ENCODE measurements around the gene KRT40.
"Not testable (repeated sequence)": the region's sequence is repeated elsewhere in the genome, so short reads cannot be mapped to it uniquely, and the experiment has no call there.

The KRT40 gene

DNA sequence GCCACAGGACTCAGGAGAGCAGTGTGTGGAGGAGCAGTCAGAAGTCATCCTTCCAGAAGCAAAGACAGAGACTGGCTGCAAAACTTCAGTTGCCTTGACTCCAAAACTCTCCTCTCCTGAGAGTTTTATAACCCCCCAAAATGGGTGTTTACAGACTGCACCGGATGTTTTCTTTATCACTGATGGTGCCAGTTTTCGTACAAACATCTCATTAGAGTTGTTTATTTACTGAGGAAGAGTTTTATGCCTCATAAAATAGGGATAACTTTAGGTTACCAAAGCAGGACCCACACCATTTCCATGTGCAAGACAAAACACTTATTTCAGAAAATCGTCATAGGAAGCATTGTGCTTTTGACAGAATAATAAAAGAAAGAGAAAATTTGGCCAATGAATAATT lies at the start of gene KRT40:
Gene KRT40 (minus strand): TSS at position 101 of the 400 bp plus-strand sequence. CDS start 53 bp downstream, at position 48.
- DNase-seq (ENCODE audit: low read depth), result no peak

GRCh38 chr17:41029633-41030245 lies 45.6 kb upstream of the KRT40 start, which contains the start of gene KRTAP1-4:
Gene KRTAP1-4 (minus strand): TSS chr17:41030195. CDS start chr17:41030078, 117 bp downstream.
- DNase-seq (ENCODE audit: low read depth), result no peak

DNA sequence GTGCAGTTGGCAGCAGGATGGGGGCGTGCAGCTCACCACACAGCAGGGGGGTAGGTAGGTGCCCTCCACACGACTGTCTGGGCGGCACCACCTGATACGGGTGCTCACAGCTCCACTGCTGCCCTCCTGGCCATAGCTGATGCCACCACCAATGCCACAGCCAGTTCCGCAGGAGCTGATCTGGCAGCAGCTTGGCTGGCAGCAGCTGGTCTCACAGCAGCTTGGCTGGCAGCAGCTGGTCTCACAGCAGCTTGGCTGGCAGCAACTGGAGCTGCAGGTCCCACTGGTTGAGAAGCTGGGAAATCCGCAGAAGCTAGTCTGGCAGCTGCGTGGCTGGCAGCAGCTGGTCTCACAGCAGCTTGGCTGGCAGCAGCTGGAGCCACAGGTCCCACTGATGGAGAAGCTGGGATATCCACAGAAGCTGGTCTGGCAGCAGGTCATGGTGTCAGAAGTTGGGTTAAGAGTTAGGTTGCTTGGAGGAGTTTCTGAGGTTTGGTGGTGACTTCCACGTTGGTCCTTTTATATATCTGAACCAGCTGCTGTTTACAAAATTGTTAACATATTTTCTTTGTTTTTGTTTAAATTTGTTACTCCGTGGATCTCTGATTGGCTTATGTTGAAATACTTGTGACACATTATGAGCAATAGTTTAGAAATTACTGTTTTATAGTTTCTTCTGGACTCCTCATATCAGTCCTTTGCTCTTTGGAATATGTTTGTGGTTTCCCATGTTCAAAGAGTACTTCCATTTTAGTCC lies 42.8 kb upstream of the KRT40 start, which contains the start of gene KRTAP1-5:
Gene KRTAP1-5 (minus strand): TSS at position 494 of the 757 bp plus-strand sequence. CDS start 53 bp downstream, at position 441.
- DNase-seq (ENCODE audit: low read depth), result peak; percentile 89

DNA sequence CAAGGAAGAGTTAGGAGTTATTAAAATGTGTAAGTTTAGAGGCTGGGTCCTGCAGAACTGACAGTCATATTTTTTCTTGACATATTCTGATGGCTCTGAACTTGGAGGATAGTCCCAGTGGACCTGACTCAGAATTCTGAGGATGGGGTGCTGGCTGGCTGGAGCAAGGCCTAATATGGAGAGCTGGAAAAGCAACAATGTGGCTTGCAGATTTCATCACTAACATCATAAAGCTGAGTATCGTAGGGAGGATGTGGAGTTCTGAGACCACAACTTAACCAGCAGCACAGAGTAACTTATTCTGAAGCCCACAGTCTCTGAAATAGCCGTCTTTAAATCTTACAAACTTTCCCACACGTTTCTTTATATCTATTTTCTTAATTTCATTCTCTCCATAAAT lies 40.6 kb upstream of the KRT40 start:
- no peak for DNase-seq (ENCODE audit: low read depth)

GRCh38 chr17:41020336-41020735 lies 36.2 kb upstream of the KRT40 start:
- no peak for DNase-seq (ENCODE audit: low read depth)

- no peak for DNase-seq (ENCODE audit: low read depth)
These were observed 35.3 kb upstream of the KRT40 start for GRCh38 chr17:41019415-41019814.

- no peak for DNase-seq (ENCODE audit: low read depth)
These were observed 34.4 kb upstream of the KRT40 start for GRCh38 chr17:41018541-41018940.

GRCh38 chr17:41016578-41017215 lies 32.6 kb upstream of the KRT40 start:
- no peak for DNase-seq (ENCODE audit: low read depth)

DNA sequence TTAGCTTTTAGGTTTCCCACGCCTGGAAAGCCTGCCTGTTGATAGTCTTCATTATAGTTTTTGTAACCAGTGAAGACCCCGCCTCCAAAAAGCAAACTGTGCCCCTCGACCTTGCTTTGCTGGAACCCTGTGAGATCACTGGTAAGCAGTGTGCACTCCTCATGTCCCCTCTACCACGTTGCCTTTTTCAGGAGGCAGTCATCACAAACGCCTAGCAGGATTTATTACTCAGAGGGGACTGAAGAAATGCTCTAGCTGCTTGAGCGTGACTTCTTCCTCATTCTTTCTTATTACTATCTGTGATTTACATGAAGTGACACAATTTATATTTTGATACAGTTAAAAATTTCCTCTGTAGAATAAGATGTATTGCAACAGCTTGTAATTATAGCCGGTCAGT lies 31.3 kb upstream of the KRT40 start:
- no peak for DNase-seq (ENCODE audit: low read depth)

- peak; percentile 26 for DNase-seq (ENCODE audit: low read depth)
These were observed 29.5 kb upstream of the KRT40 start for GRCh38 chr17:41013606-41014005.

DNA sequence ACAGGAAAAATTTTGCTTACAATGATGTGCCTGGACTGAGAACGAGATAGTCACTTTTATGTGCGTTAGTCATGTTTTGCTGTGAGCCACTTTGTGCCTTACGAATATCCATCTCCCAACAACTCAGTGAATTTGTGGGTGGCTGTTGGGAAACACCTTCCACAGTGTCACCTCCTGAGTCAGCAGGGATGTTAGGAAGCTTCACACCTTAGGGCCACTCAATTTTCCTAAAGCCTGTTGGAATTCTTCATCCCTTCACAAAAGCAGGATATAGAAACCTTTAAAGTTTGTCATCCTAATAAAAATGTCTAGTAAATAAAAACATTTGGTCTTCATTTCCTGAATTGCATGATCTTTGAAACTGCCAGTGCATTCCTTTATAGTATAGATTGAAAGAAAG lies 29.1 kb upstream of the KRT40 start:
- no peak for DNase-seq (ENCODE audit: low read depth)

GRCh38 chr17:41012326-41013120 lies 28.4 kb upstream of the KRT40 start:
- no peak for DNase-seq (ENCODE audit: low read depth)

- peak; percentile 50 for DNase-seq (ENCODE audit: low read depth)
These were observed 26.3 kb upstream of the KRT40 start for GRCh38 chr17:41010441-41010840.

GRCh38 chr17:41009936-41010335 lies 25.8 kb upstream of the KRT40 start:
- peak; percentile 55 for DNase-seq (ENCODE audit: low read depth)

DNA sequence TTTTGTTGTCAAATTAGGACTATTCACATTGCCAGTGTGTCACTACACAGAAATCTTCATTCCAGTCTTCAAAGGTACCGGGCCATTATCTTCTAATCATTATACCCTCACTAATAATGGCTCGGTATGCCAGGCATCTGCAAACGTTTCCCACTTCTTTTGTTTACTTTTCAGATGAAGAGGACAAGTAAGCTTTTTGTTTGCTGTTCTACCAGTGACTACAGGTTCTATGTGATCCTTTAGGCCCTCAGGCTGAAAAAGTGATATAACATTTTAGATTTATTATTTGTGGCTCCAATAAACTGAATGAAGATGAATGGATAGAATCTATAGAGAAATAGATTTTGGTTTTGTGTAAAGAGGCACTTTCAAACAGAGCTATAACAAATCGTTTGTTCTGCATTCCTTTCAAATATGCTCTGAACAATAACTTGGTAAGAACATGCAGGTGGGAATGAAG lies 25.2 kb upstream of the KRT40 start:
- no peak for DNase-seq (ENCODE audit: low read depth)

DNA sequence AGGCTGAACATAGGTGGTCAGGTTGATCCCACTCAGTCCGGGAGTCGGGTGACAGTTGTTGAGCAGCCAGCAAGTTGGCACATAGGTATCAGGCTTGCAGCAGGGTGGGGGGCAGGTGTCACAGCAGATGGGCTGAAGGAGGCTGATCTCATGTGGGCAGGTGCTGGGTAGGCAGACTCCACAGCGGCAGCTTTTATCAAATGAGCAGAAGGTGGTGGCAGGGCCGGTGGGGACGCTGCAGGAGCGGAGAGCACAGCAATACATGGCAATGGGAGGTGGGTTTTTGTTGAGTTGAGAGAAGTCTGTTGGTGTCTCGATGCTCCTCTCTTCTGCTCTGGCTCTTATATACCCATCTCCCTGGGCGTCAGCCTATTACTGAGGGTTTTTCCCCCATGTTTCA lies 24.7 kb upstream of the KRT40 start, which contains the start of gene KRTAP3-1:
Gene KRTAP3-1 (minus strand): TSS at position 318 of the 400 bp plus-strand sequence. CDS start 54 bp downstream, at position 264.
- no peak for DNase-seq (ENCODE audit: low read depth)

- DNase-seq (ENCODE audit: low read depth), result no peak
These were observed 20.3 kb upstream of the KRT40 start for GRCh38 chr17:41004397-41004796.

- DNase-seq (ENCODE audit: low read depth), result peak; percentile 47
These were observed 19.8 kb upstream of the KRT40 start for GRCh38 chr17:41003926-41004325.

DNA sequence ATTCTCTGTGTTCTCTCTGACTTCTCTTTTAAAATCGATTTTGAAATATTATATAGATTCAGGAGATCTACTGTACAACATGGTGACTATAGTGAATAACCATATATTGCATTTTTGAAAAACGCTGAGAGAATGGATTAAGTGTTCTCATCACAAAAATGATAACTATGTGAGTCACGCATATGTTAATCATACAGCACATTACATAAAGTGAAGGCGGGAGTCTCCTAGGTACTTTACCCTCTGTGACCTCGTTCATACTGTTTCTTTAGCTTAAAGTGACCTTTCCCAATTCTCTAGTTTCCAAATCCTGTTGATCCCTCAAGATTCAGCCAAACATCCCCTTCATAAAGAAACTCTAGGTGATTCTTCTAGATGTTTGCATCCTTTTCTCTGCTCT lies 18.7 kb upstream of the KRT40 start:
- peak; percentile 73 for DNase-seq (ENCODE audit: low read depth)

GRCh38 chr17:41001795-41002194 lies 17.7 kb upstream of the KRT40 start:
- DNase-seq (ENCODE audit: low read depth), result no peak

GRCh38 chr17:40999563-40999962 lies 15.4 kb upstream of the KRT40 start, which contains the start of gene KRTAP3-2:
Gene KRTAP3-2 (minus strand): TSS chr17:40999906. CDS start chr17:40999853, 53 bp downstream.
- DNase-seq (ENCODE audit: low read depth), result not testable (repeated sequence)

DNA sequence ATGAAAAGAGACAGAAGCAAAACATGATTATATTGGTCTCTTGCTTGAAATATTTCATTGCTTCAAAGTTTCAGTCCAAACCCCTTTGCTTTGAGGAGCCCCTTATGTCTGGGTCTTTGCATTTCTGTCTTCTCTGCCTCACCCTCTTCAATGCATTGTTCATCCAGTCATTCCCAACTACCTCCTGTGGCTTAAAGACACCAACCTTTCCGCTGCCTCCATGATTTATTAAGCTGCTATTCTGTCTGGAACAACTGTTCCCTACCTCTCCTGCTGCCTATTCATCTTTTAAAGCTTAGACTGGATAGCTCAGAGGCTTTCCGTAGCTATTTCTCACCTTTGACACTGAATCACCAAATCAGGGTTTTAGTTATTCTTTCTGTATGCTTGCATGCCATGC lies 13.2 kb upstream of the KRT40 start:
- no peak for DNase-seq (ENCODE audit: low read depth)
